Skin epidermis (tissue), 12 donors: ENCODE results near the gene HLCS.
"Not testable (repeated sequence)": the region's sequence is repeated elsewhere in the genome, so short reads cannot be mapped to it uniquely, and the experiment has no call there.

Source experiments
- H3K27ac ChIP-seq, 21 experiments: fragments of 200-600 bp; sonication (generic) in 11 of 21; one replicate each; pipeline ENCODE4 v1.5.0; 2020; ENCODE audit warnings: mild to moderate bottlenecking in 3 of 21, inconsistent platforms in 2 of 21, moderate library complexity in 2 of 21
- H3K4me3 ChIP-seq, 7 experiments: fragments of 200-600 bp; sonication (generic) in 2 of 7; one replicate each; pipeline ENCODE4 v1.5.0; 2020; ENCODE audit warnings: inconsistent platforms in 2 of 7, mild to moderate bottlenecking in 2 of 7, moderate library complexity in 1 of 7

HLCS gene

DNA sequence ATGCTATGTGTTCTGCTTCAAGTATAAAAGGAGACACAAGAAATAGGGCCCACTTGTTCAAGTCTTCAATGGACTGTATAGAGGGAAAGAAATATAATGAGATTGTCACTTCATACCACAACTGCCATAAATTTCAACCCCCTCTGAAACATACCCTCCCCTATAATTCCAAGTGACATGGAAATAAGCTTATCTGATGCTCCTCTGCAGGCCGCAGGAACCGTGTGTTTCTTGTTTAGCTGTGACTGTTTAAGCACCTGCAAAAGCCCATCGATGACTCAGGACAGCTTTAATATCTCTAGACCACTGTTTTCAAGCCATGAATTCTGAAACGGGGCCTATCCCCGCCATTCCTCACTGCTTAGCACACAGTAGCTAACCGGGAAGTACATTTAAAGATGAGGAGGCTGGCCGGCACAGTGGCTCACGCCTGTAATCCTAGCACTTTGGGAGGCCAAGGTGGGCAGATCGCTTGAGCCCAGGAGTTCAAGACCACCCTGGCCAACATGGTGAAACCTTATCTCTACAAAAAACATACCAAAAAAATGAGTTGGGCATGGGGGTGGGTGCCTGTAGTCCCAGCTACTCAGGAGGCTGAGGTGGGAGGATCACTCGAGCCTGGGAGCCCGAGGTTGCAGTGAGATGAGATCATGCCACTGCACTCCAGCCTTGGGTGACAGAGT lies 4.2 kb downstream of the HLCS start:
- no peak overlapping the region for H3K27ac ChIP-seq
- no peak overlapping the region for H3K4me3 ChIP-seq

- H3K27ac ChIP-seq: no peak overlapping the region
- H3K4me3 ChIP-seq: no peak overlapping the region
Observed at GRCh38 chr21:36960676-36961284, 5.7 kb downstream of the HLCS start.

DNA sequence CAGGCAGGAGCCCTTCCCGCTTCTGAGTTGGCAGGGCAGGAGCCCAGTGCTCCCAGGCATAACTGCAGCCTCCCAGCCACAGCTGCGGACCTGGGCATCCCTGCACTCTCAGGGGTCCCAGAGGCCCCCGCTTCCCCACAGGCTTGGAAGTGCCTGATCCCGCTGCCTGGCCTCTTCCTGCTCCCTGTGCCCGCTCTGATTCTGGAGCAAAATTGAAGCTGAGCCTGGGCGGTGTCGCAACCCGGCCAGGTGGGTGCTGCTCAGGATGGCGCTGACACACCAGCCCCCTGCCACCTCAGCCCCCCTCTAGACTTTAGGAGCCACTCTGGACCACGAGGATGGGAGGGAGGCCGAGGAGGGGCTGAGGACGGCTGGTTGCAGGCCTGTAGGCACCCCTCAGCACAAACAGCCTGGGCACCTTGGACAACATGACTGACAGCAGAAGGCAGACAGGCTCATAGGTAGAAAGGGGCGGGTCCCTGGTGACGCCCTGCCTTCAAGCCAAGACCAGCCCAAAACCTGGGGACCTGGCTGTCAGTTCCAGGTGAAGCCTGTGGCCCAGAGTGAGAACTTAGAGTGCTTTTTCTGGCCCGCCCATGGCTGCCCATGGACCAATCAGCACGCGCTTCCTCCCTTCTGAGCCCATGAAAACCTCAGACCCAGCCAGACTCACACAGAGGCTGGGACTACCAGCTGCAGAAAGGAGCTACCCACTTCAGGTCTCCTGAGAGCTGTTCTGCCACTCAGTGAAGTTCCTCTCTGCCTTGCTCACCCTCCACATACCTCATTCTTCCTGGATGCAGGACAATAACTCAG lies 7.2 kb downstream of the HLCS start:
- H3K27ac ChIP-seq: no peak overlapping the region
- H3K4me3 ChIP-seq: no peak overlapping the region

GRCh38 chr21:36955783-36956182 lies 10.7 kb downstream of the HLCS start:
- no peak overlapping the region for H3K27ac ChIP-seq
- no peak overlapping the region for H3K4me3 ChIP-seq

DNA sequence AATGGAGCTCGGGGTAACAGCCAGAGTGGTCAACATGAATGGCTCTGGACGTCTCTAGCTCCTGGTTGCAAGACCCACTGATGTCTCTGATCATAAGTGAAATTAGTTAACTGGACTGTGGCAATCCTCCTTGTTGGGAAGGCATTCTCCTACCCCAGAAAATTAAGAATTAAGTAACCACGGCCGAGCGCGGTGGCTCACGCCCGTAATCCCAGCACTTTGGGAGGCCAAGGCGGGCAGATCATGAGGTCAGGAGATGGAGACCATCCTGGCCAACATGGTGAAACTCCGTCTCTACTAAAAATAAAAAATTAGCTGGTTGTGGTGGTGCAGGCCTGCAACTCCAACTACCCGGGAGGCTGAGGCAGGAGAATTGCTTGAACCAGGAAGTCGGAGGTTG lies 14.1 kb downstream of the HLCS start:
- H3K27ac ChIP-seq, H3K4me3 ChIP-seq: not testable (repeated sequence)

DNA sequence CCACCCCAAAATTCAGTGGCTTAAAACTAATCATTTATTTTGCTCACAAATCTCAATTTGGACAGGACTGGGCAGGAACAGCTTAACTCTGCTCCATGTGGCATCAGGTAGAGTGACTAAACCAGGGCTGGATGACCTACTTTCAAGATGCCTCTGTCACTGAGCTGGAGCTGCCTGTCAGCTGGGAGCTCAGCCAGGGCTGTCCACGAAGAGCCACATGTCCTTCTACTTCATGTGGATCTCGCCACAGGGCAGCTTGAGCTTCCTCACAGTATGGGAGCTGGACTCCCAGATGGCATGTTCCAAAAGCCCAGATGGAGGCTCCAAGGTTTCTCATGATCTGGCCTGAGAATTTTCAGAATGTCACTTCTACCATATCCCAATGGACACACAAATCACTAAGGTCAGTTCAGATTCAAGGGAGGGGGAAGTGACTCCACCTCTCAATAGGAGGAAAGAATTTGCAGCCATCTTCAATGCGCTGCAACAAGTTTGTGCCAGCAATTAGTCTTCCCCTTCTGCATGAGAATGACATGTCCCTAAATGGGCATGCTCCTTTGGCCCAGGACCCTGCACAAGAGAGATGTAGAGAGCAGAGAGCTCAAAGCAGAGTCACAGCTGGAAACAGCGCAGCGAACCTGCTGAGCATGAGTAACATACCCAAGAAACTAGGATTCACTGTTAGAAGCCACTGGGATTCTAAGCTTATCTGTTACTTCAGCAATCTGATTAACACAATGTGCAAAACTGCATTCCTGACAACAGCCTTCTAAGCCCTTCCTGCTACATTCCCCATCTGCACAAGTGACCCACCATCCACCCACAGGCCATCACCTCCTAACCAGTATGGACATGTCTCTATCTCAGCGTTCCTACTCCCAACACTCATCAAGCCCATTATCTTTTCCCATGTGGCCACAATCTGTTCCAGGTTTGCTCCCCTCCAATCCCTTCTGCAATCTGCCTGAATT lies 17.0 kb downstream of the HLCS start:
- no peak overlapping the region for H3K4me3 ChIP-seq

GRCh38 chr21:36948686-36949085 lies 17.8 kb downstream of the HLCS start:
- Histone ChIP-seq H3K27ac (no peak overlapping the region), H3K4me3 (no peak overlapping the region)

More for the DNA sequence above, 17.0 kb downstream of the HLCS start:
- no peak overlapping the region for H3K27ac ChIP-seq

GRCh38 chr21:36946949-36947356 lies 19.5 kb downstream of the HLCS start:
- Histone ChIP-seq H3K27ac (no peak overlapping the region), H3K4me3 (no peak overlapping the region)

- no peak overlapping the region for H3K27ac ChIP-seq
- H3K4me3 ChIP-seq: no peak overlapping the region
Observed at GRCh38 chr21:36945496-36946138, 20.9 kb downstream of the HLCS start.

DNA sequence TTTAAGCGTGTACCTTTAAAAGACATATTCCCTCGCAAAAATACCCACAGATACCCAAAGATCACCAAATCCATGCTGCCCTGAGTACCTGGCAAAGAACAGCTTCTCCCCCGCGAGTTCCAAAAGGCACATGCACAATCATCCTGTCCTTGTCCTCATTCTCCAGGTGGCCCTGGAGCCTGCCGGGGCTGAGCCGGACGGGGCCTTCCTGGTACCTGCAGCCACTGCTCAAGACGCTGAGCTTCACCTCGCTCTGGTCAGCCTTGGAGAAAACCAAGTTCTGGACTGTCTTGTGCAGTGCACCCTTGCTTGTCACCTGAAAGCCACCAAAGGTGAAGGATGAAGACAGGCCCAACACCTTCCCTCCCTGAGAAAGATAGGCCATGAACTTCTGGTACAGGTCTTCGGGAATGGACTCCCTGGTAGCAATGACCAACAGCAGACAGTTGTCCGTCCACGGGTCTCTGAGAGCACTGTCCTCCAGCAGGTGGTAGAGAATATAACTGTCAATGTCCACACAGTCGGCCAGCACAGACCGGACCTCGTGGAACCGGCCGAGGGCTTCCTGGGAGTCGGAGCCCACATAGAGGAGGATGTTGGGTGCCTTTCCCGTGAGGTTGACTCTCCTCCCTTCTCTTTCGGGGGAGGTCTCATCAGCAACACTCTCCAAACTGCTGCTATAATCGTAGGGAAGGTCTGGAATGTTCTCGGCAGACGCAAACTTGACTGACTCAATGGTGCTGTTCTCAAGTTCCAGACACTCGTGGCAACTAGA lies 29.9 kb downstream of the HLCS start:
- no peak overlapping the region for H3K27ac ChIP-seq
- H3K4me3 ChIP-seq: no peak overlapping the region

GRCh38 chr21:36934864-36935420 lies 31.5 kb downstream of the HLCS start:
- H3K27ac ChIP-seq: no peak overlapping the region

DNA sequence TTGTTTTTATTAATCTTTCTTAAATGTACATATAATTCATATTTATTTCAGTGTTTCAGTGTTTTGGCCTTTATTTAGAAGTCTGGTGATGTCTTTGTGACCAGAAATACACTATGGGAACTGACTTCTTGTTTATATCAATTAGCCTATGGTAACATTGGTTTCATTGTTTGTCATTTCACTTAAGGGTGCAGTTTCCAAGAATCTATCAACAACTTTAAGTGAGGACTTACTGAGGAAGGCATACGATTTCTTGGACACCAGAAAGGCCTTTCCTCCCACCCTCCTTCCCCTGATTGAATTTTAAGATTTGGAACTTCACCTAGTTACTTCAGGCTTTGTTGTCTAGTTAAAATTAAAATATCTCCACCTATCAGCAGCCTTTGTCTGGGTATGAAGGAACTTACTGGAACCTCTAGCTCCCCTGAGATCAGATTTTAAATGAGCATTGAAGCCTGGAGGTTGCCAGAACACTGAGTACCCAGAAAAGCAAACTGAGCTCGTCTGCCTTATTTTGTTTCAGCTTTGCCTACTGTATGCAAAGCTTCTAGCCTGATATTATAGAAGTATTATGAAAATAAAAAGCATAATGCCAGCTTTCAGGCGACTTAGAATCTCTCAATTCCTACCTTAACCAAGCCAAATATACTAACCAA lies 34.2 kb downstream of the HLCS start:
- Histone ChIP-seq H3K27ac (no peak overlapping the region), H3K4me3 (no peak overlapping the region)

More at GRCh38 chr21:36934864-36935420, 31.5 kb downstream of the HLCS start:
- H3K4me3 ChIP-seq: no peak overlapping the region

GRCh38 chr21:36929622-36930021 lies 36.8 kb downstream of the HLCS start:
- Histone ChIP-seq H3K27ac (no peak overlapping the region), H3K4me3 (no peak overlapping the region)

DNA sequence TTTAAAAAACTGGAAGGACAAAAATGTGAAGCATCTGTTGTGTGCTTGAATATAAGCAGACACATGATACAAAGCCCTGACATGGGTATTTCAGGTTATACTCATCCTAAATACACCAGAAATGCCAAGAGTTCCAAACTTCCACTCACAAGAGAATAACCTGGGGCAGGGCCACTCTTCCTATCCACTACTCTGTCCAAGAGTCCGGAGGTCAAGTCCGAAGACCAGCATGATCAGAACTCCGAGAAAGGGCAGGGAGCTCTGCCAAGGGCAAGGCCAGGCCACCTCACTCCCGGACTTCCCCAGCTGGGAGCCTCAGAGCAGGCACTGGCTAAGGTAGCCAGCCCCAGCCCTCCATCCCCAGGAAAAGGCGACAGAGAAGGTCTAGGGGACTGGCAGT lies 37.5 kb downstream of the HLCS start:
- no peak overlapping the region for H3K4me3 ChIP-seq
- H3K27ac ChIP-seq: no peak overlapping the region

DNA sequence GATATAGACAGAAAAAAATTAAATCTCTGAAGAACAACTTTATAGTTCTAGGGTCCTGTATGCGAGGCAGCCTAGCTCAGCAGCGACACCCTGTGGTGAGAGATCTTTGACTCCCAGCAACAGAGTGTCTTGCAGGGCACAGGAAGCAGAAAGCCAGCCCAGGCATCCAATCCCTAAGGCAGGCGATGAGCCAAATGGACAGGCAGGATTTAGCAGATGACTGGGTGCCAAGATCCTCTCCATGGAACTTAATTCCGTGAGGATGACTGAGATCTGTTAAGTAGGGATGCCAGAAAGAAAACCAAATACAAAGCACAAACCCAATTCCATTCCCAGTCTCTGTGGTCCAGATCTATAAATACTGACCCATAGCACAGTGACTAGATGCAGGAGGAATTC lies 38.8 kb downstream of the HLCS start:
- H3K4me3 ChIP-seq: no peak overlapping the region
- H3K27ac ChIP-seq: no peak overlapping the region

- Histone ChIP-seq H3K4me3 (no peak overlapping the region), H3K27ac (no peak overlapping the region)
Observed at GRCh38 chr21:36926989-36927718, 39.3 kb downstream of the HLCS start.

DNA sequence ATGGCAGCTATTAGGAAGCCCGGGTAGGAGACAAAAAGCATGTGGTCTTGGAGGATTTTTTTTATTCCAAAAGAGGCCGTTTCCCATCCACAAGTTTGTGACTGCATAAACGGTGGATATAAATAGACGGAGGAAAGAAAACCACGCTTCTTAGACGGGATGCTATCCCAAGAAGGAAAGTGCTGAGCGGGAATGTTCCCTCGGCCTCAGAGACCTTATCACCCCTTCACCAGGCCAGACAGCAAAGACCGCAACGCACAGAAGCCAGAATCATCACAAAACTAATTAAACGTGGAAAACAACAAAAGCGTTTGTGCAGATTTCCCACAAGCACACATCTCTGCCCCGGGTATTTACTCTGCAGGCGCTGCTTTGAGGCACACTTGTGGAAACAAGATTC lies 43.2 kb downstream of the HLCS start:
- H3K4me3 ChIP-seq: no peak overlapping the region
- H3K27ac ChIP-seq: no peak overlapping the region
